ENCODE data around the gene ABCA5.

DNA sequence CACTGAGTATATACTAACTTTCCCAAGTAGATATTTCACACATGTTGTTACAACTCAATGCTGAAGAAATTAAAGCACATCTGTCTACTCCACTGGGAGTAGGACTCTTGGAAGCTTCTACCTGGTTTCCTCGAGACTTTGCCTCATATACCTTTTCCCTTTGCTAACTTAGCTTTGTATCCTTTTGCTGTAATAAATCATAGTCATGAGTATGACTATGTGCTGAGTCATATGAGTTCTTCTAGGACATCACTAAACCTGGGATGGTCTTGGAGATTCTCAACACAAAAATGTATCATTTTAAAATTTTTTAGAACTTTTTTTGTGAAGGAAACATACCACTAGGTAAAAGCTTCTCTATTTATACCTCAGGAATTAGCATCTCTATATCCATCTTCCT, 39.8 kb downstream of the ABCA5 start:
- no peak for TF ChIP-seq TAF1 (IDR thresholded peaks at IDR 0.05; ENCODE audit: borderline replicate concordance, low read depth, low read length)
- TF ChIP-seq CTCF (IDR thresholded peaks at IDR 0.05 in 2 of 3, conservative IDR thresholded peaks at IDR 0.05 in 1 of 3; ENCODE audit: control insufficient read depth in 2 of 3, extremely low read depth in 1 of 3, insufficient read depth in 1 of 3, low read depth in 3 of 3, low read length in 3 of 3), result no peak
- no peak for TF ChIP-seq CEBPB (IDR thresholded peaks at IDR 0.05; ENCODE audit: borderline replicate concordance in 1 of 2, low read depth in 2 of 2, low read length in 2 of 2)
- no peak for TF ChIP-seq MYC (IDR thresholded peaks at IDR 0.05; ENCODE audit: insufficient read depth, insufficient read length, insufficient replicate concordance, low read length, severe bottlenecking)
- no peak for TF ChIP-seq SUPT20H (IDR thresholded peaks at IDR 0.05; ENCODE audit: borderline replicate concordance, control insufficient read depth, low read depth, low read length)
- TF ChIP-seq CREB1 (IDR thresholded peaks at IDR 0.05; ENCODE audit: low read depth), result no peak

All from GM12878 (cell line).